OCI-LY1 (cell line): ENCODE data around the gene TSPAN4.

Source experiments
- H2AFZ ChIP-seq: fragments of 200-600 bp; sonication (generic), shearing (Covaris generic); 2 replicates; pipeline ENCODE4 v1.6.0; 2014; ENCODE audit warnings: antibody characterized with exemption, mild to moderate bottlenecking, low read length
- H3F3A ChIP-seq: fragments of 200-600 bp; sonication (generic), shearing (Covaris generic); 2 replicates; pipeline ENCODE4 v1.6.0; 2014; ENCODE audit warnings: mild to moderate bottlenecking, antibody characterized with exemption, low read length, moderate library complexity; ENCODE audit not compliant: insufficient read depth
- H3K27ac ChIP-seq: fragments of 200-600 bp; sonication (generic); 2 replicates; pipeline ENCODE4 v1.5.1; 2014; ENCODE audit warnings: low read length, mixed run types, mild to moderate bottlenecking, low read depth; ENCODE audit not compliant: poor library complexity, severe bottlenecking
- H3K27me3 ChIP-seq: fragments of 200-600 bp; sonication (generic); 2 replicates; pipeline ENCODE4 v1.6.0; 2014; ENCODE audit warnings: antibody characterized with exemption, mild to moderate bottlenecking, low read length, moderate library complexity; ENCODE audit not compliant: insufficient read depth
- H3K36me3 ChIP-seq: fragments of 200-600 bp; sonication (generic); 2 replicates; pipeline ENCODE4 v1.6.1; 2014; ENCODE audit warnings: mild to moderate bottlenecking, antibody characterized with exemption, low read length, moderate library complexity, mixed read lengths; ENCODE audit not compliant: insufficient read depth
- H3K4me1 ChIP-seq: fragments of 200-600 bp; sonication (generic); 2 replicates; pipeline ENCODE4 v1.5.1; 2014; ENCODE audit warnings: mild to moderate bottlenecking, low read length, moderate library complexity; ENCODE audit not compliant: insufficient read depth, severe bottlenecking
- H3K4me2 ChIP-seq: fragments of 200-600 bp; sonication (generic), shearing (Covaris generic); 2 replicates; pipeline ENCODE4 v1.6.1; 2014; ENCODE audit warnings: low read length
- H3K4me3 ChIP-seq: fragments of 200-600 bp; sonication (generic); 2 replicates; pipeline ENCODE4 v1.5.1; 2014; ENCODE audit warnings: low read length, low read depth, mild to moderate bottlenecking, mixed read lengths; ENCODE audit not compliant: poor library complexity, severe bottlenecking
- H3K79me2 ChIP-seq: fragments of 200-600 bp; shearing (Covaris generic); 2 replicates; pipeline ENCODE4 v1.6.1; 2016; ENCODE audit warnings: mixed run types, low read length, mixed read lengths; ENCODE audit not compliant: insufficient read depth
- H3K9ac ChIP-seq: fragments of 200-600 bp; sonication (generic), shearing (Covaris generic); 2 replicates; pipeline ENCODE4 v1.6.1; 2014; ENCODE audit warnings: mild to moderate bottlenecking, low read length, mixed read lengths
- H3K9me2 ChIP-seq: fragments of 200-600 bp; sonication (generic), shearing (Covaris generic); 2 replicates; pipeline ENCODE4 v1.6.1; 2014; ENCODE audit warnings: low read depth, mild to moderate bottlenecking, low read length, mixed read lengths
- H3K9me3 ChIP-seq: fragments of 200-600 bp; shearing (Covaris generic); 2 replicates; pipeline ENCODE4 v1.6.1; 2014; ENCODE audit warnings: low read length, mixed read lengths
- H4K20me1 ChIP-seq: fragments of 200-600 bp; sonication (generic), shearing (Covaris generic); 2 replicates; pipeline ENCODE4 v1.6.0; 2016; ENCODE audit warnings: mild to moderate bottlenecking, low read length; ENCODE audit not compliant: insufficient read depth
- CTCF ChIP-seq: fragments of 200-600 bp; sonication (generic), shearing (Covaris generic); IDR thresholded peaks from 2 replicates; pipeline ENCODE4 v1.5.1; 2017; ENCODE audit warnings: mild to moderate bottlenecking, antibody characterized with exemption, low read length, moderate library complexity, mixed read lengths
- EZH2 ChIP-seq: fragments of 200-600 bp; sonication (generic), shearing (Covaris generic); IDR thresholded peaks from 2 replicates; pipeline ENCODE4 v1.8.0; 2017; ENCODE audit warnings: borderline replicate concordance, mixed run types, mild to moderate bottlenecking, antibody characterized with exemption, low read length, moderate library complexity, mixed read lengths

TSPAN4 gene

GRCh38 chr11:898143-898511 lies 55.5 kb downstream of the TSPAN4 start:
- H3K9me3 ChIP-seq, result no peaks in the 10 kb centered on the region
- H3K27ac ChIP-seq, result no peak overlapping the region
- H3K27me3 ChIP-seq, result no peaks in the 10 kb centered on the region
- H3K36me3 ChIP-seq, result peaks cover 56% of the 10 kb centered on the region
- H3K79me2 ChIP-seq, result no peaks in the 10 kb centered on the region
- TF ChIP-seq EZH2 (no peak), CTCF (no peak)
- H3K4me1 ChIP-seq, result no peaks in the 10 kb centered on the region
- no peaks in the 10 kb centered on the region for H4K20me1 ChIP-seq
- H3K4me2 ChIP-seq, result no peak overlapping the region
- no peaks in the 10 kb centered on the region for H3F3A ChIP-seq
- no peaks in the 10 kb centered on the region for H3K9me2 ChIP-seq
- H2AFZ ChIP-seq, result no peak overlapping the region
- H3K4me3 ChIP-seq, result no peak overlapping the region
- no peak overlapping the region for H3K9ac ChIP-seq

GRCh38 chr11:898540-899190 lies 56.0 kb downstream of the TSPAN4 start:
- Histone ChIP-seq H3K9me3 (no peaks in the 10 kb centered on the region), H3K27ac (no peak overlapping the region), H4K20me1 (no peaks in the 10 kb centered on the region), H3K4me2 (no peak overlapping the region), H3K9me2 (no peaks in the 10 kb centered on the region), H3K36me3 (peaks cover 58% of the 10 kb centered on the region), H3K27me3 (no peaks in the 10 kb centered on the region), H3K9ac (no peak overlapping the region), H2AFZ (no peak overlapping the region), H3K4me1 (no peaks in the 10 kb centered on the region), H3K4me3 (no peak overlapping the region), H3F3A (no peaks in the 10 kb centered on the region), H3K79me2 (no peaks in the 10 kb centered on the region)
- TF ChIP-seq CTCF (no peak), EZH2 (no peak)

GRCh38 chr11:899724-900123 lies 57.1 kb downstream of the TSPAN4 start:
- Histone ChIP-seq H2AFZ (no peak overlapping the region), H3K27me3 (no peaks in the 10 kb centered on the region), H3K4me1 (no peaks in the 10 kb centered on the region), H3K4me3 (no peak overlapping the region), H3K36me3 (peaks cover 69% of the 10 kb centered on the region), H3K79me2 (no peaks in the 10 kb centered on the region), H3K27ac (no peak overlapping the region), H3K9me3 (no peaks in the 10 kb centered on the region), H4K20me1 (no peaks in the 10 kb centered on the region), H3K9me2 (no peaks in the 10 kb centered on the region), H3K4me2 (no peak overlapping the region), H3F3A (no peaks in the 10 kb centered on the region), H3K9ac (no peak overlapping the region)
- TF ChIP-seq EZH2 (no peak), CTCF (no peak)
